ENCODE measurements around the gene ACSL5.

Gene ACSL5

DNA sequence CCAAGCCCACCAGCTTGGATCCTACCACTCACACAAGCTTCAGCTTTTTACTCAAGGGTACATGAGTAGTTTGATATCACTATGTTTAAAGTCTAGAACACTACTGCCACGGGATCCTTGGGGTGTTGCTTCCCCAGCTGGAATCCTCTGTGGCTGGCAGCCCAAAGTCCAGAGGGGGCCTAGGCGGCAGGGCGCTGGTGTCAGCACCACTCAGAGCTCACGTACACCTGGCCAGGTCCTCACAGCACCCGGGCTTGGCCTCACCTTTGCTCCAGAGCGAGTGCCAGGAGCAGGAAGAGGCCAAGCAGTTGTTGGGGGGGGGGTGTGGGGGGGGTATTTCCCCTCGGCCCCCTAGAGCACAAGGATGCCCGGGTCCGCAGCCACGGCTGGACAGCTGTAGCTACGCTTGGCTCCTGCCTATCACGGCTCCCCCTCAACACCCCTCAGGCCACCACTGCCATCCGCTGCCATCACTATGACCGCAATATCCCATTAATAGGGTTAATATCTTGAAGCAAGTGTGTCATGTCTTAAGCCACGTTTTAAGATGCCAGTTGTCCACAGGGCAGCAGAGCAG is 55.8 kb downstream of the ACSL5 start:
- no peak for DNase-seq (ENCODE audit: low read depth)
- TF ChIP-seq, protein P1, sequence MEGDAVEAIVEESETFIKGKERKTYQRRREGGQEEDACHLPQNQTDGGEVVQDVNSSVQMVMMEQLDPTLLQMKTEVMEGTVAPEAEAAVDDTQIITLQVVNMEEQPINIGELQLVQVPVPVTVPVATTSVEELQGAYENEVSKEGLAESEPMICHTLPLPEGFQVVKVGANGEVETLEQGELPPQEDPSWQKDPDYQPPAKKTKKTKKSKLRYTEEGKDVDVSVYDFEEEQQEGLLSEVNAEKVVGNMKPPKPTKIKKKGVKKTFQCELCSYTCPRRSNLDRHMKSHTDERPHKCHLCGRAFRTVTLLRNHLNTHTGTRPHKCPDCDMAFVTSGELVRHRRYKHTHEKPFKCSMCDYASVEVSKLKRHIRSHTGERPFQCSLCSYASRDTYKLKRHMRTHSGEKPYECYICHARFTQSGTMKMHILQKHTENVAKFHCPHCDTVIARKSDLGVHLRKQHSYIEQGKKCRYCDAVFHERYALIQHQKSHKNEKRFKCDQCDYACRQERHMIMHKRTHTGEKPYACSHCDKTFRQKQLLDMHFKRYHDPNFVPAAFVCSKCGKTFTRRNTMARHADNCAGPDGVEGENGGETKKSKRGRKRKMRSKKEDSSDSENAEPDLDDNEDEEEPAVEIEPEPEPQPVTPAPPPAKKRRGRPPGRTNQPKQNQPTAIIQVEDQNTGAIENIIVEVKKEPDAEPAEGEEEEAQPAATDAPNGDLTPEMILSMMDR (IDR thresholded peaks at IDR 0.05; ENCODE audit: control insufficient read depth, extremely low read depth, insufficient read depth) = no peak
- no peak overlapping the region for H3K4me3 ChIP-seq (ENCODE audit: low read depth, low read length)

DNA sequence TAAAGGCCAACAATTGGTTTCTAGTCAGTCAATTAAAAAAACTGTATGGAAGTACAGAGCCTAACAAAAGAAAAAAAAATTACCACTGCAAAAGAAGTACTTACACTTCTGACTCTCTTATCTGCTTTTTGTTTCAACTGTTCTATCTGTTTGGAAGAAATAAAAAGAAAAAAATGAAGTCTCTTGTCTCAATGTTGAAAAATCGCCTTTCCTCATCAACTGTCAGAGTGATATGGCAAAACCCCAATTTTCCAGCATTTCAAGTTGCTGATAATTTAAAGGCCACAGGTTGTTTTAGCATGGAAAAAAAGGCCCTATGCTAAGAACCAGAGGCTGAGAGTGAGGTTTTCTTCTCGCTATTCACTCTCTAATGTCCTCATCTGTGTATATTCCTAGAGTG is 59.2 kb downstream of the ACSL5 start:
- H3K4me3 ChIP-seq (ENCODE audit: low read depth, low read length) = no peak overlapping the region
- TF ChIP-seq, protein P1 (IDR thresholded peaks at IDR 0.05; ENCODE audit: control insufficient read depth, extremely low read depth, insufficient read depth) = no peak
- DNase-seq (ENCODE audit: low read depth) = no peak

DNA sequence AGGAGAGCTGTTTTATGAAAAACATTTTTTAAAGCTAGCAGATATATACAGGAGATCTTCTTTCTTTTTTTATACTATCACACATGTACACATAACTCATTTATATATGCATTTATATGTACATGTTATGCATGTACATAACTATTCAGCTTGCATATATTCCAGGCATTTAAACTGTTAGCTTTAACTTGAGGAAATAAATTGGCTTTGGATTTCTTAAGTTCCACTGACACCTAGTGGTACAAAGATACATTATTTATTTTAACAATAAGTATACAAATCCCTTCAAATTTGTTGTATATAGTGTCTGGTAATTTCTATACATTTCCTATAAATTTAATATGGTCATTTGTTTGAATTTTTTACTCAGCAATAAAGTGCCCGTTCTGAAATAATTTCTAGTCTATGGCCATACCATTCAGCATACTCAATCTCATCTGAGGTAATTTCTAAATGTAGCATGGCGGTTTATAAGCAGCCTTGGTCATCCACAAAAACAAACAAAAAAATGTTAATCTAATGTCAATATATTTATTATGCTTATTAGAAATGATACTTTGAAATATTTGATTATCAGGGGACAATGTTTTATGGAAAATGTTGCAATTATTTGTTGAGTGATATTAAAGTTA is 61.2 kb downstream of the ACSL5 start:
- peak; percentile 42 for DNase-seq (ENCODE audit: low read depth)
- TF ChIP-seq, protein P1 (IDR thresholded peaks at IDR 0.05; ENCODE audit: control insufficient read depth, extremely low read depth, insufficient read depth) = peak; percentile 48
- no peak overlapping the region for H3K4me3 ChIP-seq (ENCODE audit: low read depth, low read length)

DNA sequence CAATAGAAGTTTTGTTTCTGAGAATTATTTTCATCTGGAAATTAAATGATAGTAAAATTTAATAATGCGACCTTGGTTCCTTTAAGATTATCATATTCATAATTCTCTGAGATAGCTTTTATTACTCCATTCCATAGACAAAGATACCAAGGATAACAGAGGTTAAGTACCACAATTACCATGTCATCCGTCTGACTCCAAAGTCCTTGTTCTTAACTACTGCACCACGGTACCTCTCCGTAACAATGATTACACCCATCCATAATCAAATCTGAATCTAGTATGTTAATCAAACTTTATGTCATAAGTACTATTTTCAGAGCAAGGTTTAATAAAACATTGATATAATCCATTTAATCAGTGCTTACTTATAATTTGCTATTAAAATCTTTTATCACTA is 64.4 kb downstream of the ACSL5 start:
- TF ChIP-seq, protein P1 (IDR thresholded peaks at IDR 0.05; ENCODE audit: control insufficient read depth, extremely low read depth, insufficient read depth) = no peak
- no peak overlapping the region for H3K4me3 ChIP-seq (ENCODE audit: low read depth, low read length)
- DNase-seq (ENCODE audit: low read depth) = no peak

DNA sequence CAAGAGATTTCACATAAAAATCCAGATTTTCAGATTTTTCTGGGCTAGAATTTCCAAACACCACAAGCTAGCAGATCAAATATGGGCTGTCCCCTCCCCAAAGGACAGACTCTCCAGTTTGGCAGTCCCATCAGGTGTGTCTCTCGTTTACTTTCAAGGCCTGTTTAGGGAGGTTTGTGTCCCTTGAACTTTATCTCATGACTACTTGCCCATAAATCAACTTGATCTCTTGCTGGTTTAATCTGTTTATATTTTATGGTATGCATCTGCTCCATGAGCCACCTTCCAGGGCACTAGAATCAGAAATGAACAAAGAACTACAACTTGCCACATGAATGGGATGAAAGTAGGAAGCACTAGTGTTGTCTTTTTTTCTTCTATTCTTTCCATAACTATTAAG is 67.6 kb downstream of the ACSL5 start:
- H3K4me3 ChIP-seq (ENCODE audit: low read depth, low read length) = no peak overlapping the region
- DNase-seq (ENCODE audit: low read depth) = no peak
- TF ChIP-seq, protein P1 (IDR thresholded peaks at IDR 0.05; ENCODE audit: control insufficient read depth, extremely low read depth, insufficient read depth) = no peak

DNA sequence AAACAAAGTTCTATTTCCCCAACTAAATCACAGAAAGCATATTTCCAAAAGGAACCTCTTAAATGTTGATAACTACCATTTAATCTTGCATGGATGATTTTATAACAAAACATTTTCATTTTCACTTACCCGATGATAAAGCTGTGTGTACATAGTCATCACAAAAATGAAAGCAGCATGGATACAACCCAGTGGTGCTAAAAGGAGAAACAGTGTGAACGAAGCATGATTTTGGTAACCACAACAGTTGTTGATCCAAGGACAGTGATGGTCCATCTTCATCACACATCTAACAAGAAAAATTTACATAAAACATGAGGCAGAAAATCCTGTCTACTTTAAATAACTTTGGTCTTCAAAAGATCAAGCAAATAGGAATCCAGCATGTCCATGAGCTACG is 68.1 kb downstream of the ACSL5 start:
- TF ChIP-seq, protein P1 (IDR thresholded peaks at IDR 0.05; ENCODE audit: control insufficient read depth, extremely low read depth, insufficient read depth) = no peak
- no peak overlapping the region for H3K4me3 ChIP-seq (ENCODE audit: low read depth, low read length)

More for the DNA sequence above, 68.1 kb downstream of the ACSL5 start:
- DNase-seq (ENCODE audit: low read depth) = no peak

Data from LNCaP clone FGC (cell line).